ENCODE data around the gene IPO8.

- TF ChIP-seq, protein P1, sequence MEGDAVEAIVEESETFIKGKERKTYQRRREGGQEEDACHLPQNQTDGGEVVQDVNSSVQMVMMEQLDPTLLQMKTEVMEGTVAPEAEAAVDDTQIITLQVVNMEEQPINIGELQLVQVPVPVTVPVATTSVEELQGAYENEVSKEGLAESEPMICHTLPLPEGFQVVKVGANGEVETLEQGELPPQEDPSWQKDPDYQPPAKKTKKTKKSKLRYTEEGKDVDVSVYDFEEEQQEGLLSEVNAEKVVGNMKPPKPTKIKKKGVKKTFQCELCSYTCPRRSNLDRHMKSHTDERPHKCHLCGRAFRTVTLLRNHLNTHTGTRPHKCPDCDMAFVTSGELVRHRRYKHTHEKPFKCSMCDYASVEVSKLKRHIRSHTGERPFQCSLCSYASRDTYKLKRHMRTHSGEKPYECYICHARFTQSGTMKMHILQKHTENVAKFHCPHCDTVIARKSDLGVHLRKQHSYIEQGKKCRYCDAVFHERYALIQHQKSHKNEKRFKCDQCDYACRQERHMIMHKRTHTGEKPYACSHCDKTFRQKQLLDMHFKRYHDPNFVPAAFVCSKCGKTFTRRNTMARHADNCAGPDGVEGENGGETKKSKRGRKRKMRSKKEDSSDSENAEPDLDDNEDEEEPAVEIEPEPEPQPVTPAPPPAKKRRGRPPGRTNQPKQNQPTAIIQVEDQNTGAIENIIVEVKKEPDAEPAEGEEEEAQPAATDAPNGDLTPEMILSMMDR (IDR thresholded peaks at IDR 0.05): no peak
- no peak for TF ChIP-seq POLR2A (IDR thresholded peaks at IDR 0.05)
These were observed 48.7 kb upstream of the IPO8 start for GRCh38 chr12:30744321-30744720.
